Sigmoid colon (tissue), 7 donors: ENCODE data around the gene MID1. TPM values are rescaled to one million over a fixed set of nuclear protein-coding genes. Genes with fewer than 3 reads are reported as not detected.

Source experiments
- DNase-seq: peaks from one replicate; pipeline ENCODE4 v3.0.0-alpha.2; 2019
- H3K27ac ChIP-seq, 4 donors: fragments of 200-600 bp; sonication (generic); one replicate each; pipeline ENCODE4 v1.5.1; 2016 to 2019; ENCODE audit warnings: mild to moderate bottlenecking in 1 of 4
- H3K27me3 ChIP-seq, 3 donors: fragments of 200-600 bp; sonication (generic); one replicate each; pipeline ENCODE4 v1.5.1; 2019; ENCODE audit warnings: mild to moderate bottlenecking in 1 of 3
- H3K36me3 ChIP-seq, 4 donors: fragments of 200-600 bp; sonication (generic); one replicate each; pipeline ENCODE4 v1.5.1; 2016 to 2019
- H3K4me1 ChIP-seq, 4 donors: fragments of 200-600 bp; sonication (generic); one replicate each; pipeline ENCODE4 v1.5.1; 2017 to 2019
- H3K4me3 ChIP-seq, 4 donors: fragments of 200-600 bp; sonication (generic); one replicate each; pipeline ENCODE4 v1.5.1; 2017 to 2019; ENCODE audit warnings: mild to moderate bottlenecking in 2 of 4, moderate library complexity in 1 of 4
- H3K9me3 ChIP-seq, 4 donors: fragments of 200-600 bp in 3 of 4; sonication (generic) in 3 of 4; one replicate each; pipeline versions ENCODE4 v1.5.1 to v1.6.1; 2013 to 2019
- CTCF ChIP-seq, 4 experiments: fragments of 450-650 bp in 3 of 4; fragments of 200-600 bp in 1 of 4; IDR thresholded peaks; one replicate each; pipeline ENCODE4 v1.5.1; 2016 to 2019; ENCODE audit warnings: antibody characterized with exemption in 4 of 4, mild to moderate bottlenecking in 3 of 4, moderate library complexity in 2 of 4
- EP300 ChIP-seq, 4 donors: sonication (generic); formaldehyde crosslinking; IDR thresholded peaks; one replicate each; pipeline ENCODE4 v1.6.1; 2017; ENCODE audit warnings: antibody characterized with exemption in 4 of 4
- POLR2A ChIP-seq, 2 donors: fragments of 450-650 bp; IDR thresholded peaks; one replicate each; pipeline ENCODE4 v1.6.1; 2016; ENCODE audit warnings: antibody characterized with exemption in 2 of 2, mild to moderate bottlenecking in 2 of 2, moderate library complexity in 2 of 2
- POLR2AphosphoS5 ChIP-seq, 4 donors: sonication (generic); formaldehyde crosslinking; IDR thresholded peaks; one replicate each; pipeline ENCODE4 v1.6.1; 2017; ENCODE audit warnings: antibody characterized with exemption in 4 of 4
- WGBS, 2 donors: extraction: QIAGEN DNeasy Blood & Tissue Kit; methylation state at CpG; one replicate each; pipeline ENCODE4 v1.1.7; 2013; 5-methylcytosine and 5-hydroxymethylcytosine counted together
- intact Hi-C: fragments of 100-400 bp; cut with DNase I; formaldehyde crosslinking; loops from one replicate; pipeline ENCODE4 v1.15.1; 2023
- polyA plus RNA-seq, 3 donors: library from polyadenylated mRNA; stranded (reverse); fragments of 200-250 nt; gene quantifications; one replicate each; pipeline ENCODE4 v1.2.3, GENCODE V29; 2013
- total RNA-seq, 4 donors: library from RNA; depleted of rRNA; stranded (reverse); fragments of >200 nt; gene quantifications; one replicate each; pipeline ENCODE4 v1.1.0, GENCODE V29; 2016
- donor health status: healthy with polysubstance abuse.
- donor health status: Bipolar disorder and iron deficiency.
- donor health status: healthy.

MID1 gene
- total and polyA plus RNA-seq, 7 donors: 3.2 to 77.5 (median 34.6) TPM

DNA sequence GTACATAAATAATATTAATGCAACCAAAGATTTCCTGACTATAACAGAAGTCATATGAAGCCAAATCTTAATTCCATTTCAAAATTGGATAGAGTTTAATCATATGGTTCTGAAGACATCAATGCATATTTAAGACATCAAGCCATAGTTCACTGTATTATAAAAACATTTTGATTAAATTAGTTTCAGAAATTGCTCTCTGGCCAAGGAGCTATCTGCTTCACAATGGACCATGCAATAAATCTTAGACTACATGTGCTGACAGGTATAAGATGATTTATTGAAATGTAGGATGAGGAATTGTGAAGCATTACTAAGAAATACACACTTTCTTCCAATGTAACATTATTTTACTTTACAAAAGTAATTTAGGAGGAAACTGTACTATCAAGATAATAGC lies 81.6 kb downstream of the MID1 start:
- intact Hi-C loops: no loop called here
- Histone ChIP-seq H3K9me3 (no peaks in the 10 kb centered on the region), H3K4me1 (peaks cover 0 to 8% (median 0%) of the 10 kb centered on the region in 4 donors), H3K36me3 (no peaks in the 10 kb centered on the region), H3K27ac (no peak overlapping the region), H3K4me3 (no peak overlapping the region), H3K27me3 (no peaks in the 10 kb centered on the region)
- DNase-seq: no peak
- TF ChIP-seq CTCF (IDR thresholded peaks at IDR 0.05): no peak
- no peak for TF ChIP-seq POLR2A (IDR thresholded peaks at IDR 0.05)
- no peak for TF ChIP-seq POLR2AphosphoS5 (IDR thresholded peaks at IDR 0.05)
- no peak for TF ChIP-seq EP300 (IDR thresholded peaks at IDR 0.05)

- Histone ChIP-seq H3K36me3 (no peaks in the 10 kb centered on the region), H3K9me3 (no peaks in the 10 kb centered on the region), H3K27me3 (no peaks in the 10 kb centered on the region), H3K4me3 (no peak overlapping the region), H3K27ac (no peak overlapping the region), H3K4me1 (peaks cover 0 to 8% (median 0%) of the 10 kb centered on the region in 4 donors)
- no peak for TF ChIP-seq POLR2AphosphoS5 (IDR thresholded peaks at IDR 0.05)
- TF ChIP-seq CTCF (IDR thresholded peaks at IDR 0.05): no peak
- TF ChIP-seq POLR2A (IDR thresholded peaks at IDR 0.05): no peak
- TF ChIP-seq EP300 (IDR thresholded peaks at IDR 0.05): no peak
- no peak for DNase-seq
- intact Hi-C loops: no loop called here
- 23 to 62% methylated on average over 2 of the region's 2 CpGs for WGBS, 2 donors
These were observed 83.1 kb downstream of the MID1 start for GRCh38 chrX:10537308-10537707.

DNA sequence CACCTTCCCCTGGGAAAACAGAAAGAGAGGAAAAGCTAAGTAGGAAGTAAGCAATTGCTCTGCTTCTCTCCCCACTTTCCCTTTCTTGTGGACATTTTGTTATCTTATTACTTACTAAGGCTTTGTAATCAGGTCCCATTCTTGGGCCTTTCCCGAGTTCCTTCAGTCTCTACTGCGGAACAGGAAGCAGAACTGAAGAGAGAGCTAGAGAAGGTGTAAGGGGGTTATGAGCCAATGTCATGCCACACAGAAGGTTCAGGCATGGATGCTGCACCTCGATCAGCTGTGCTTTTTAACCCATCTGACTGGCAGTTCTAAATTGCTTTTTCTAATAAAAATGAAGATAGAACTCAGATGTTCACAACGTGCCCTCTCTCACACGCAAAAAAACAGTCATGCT lies 83.6 kb downstream of the MID1 start:
- H3K27me3 ChIP-seq: no peaks in the 10 kb centered on the region
- H3K4me1 ChIP-seq: peaks cover 0 to 8% (median 0%) of the 10 kb centered on the region in 4 donors
- H3K4me3 ChIP-seq: no peak overlapping the region
- H3K36me3 ChIP-seq: no peaks in the 10 kb centered on the region
- 81 to 85% methylated on average over 5 of the region's 5 CpGs for WGBS, 2 donors
- intact Hi-C loops: no loop called here
- peak overlapping the region in 2 of 4 donors; percentile 15 to 19 for H3K27ac ChIP-seq
- no peak for DNase-seq
- H3K9me3 ChIP-seq: no peaks in the 10 kb centered on the region
- TF ChIP-seq CTCF (IDR thresholded peaks at IDR 0.05) (no peak), EP300 (IDR thresholded peaks at IDR 0.05) (no peak), POLR2A (IDR thresholded peaks at IDR 0.05) (no peak), POLR2AphosphoS5 (IDR thresholded peaks at IDR 0.05) (no peak)

- 87 to 95% methylated on average over 2 of the region's 2 CpGs for WGBS, 2 donors
- TF ChIP-seq POLR2A (IDR thresholded peaks at IDR 0.05) (no peak), POLR2AphosphoS5 (IDR thresholded peaks at IDR 0.05) (no peak), CTCF (IDR thresholded peaks at IDR 0.05) (no peak), EP300 (IDR thresholded peaks at IDR 0.05) (no peak)
- intact Hi-C loops: no loop called here
These were observed 85.8 kb downstream of the MID1 start for GRCh38 chrX:10534611-10535010.

GRCh38 chrX:10533696-10534365 lies 86.6 kb downstream of the MID1 start:
- no peaks in the 10 kb centered on the region for H3K9me3 ChIP-seq
- WGBS, 2 donors: 69 to 88% methylated on average over 1 of the region's 1 CpG
- no peak overlapping the region for H3K27ac ChIP-seq
- DNase-seq: no peak
- H3K4me1 ChIP-seq: peaks cover 0 to 16% (median 0%) of the 10 kb centered on the region in 4 donors
- H3K4me3 ChIP-seq: no peak overlapping the region
- intact Hi-C loops: no loop called here
- H3K27me3 ChIP-seq: no peaks in the 10 kb centered on the region
- H3K36me3 ChIP-seq: no peaks in the 10 kb centered on the region
- TF ChIP-seq POLR2AphosphoS5 (IDR thresholded peaks at IDR 0.05) (no peak), EP300 (IDR thresholded peaks at IDR 0.05) (no peak), POLR2A (IDR thresholded peaks at IDR 0.05) (no peak), CTCF (IDR thresholded peaks at IDR 0.05) (no peak)

More at GRCh38 chrX:10534611-10535010, 85.8 kb downstream of the MID1 start:
- Histone ChIP-seq H3K9me3 (no peaks in the 10 kb centered on the region), H3K36me3 (no peaks in the 10 kb centered on the region), H3K4me1 (peaks cover 0 to 16% (median 0%) of the 10 kb centered on the region in 4 donors), H3K27me3 (no peaks in the 10 kb centered on the region), H3K27ac (no peak overlapping the region), H3K4me3 (no peak overlapping the region)
- no peak for DNase-seq
